ENCODE results near the gene CNTNAP2. TPM values are rescaled to one million over a fixed set of nuclear protein-coding genes. Genes with fewer than 3 reads are reported as not detected.

Gene CNTNAP2
- polyA plus RNA-seq, 1 experiment = not detected

DNA sequence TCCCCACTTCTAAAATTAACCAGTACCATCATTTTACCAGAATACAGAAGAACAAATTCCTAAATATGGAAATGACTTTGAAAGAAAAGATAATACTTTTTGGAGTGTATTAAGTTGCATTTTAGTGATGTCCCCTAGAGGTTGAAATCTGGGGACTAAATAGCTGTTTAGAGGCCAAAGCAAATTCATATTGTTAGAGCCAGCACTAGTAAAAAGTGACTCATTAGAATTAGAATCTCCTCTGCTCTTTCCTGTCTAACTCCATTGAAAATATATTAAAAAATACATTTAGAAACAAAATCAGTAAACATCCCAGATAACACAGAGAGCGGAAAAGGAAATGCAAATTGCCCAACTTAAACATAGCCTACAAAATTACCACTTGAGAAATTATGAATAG lies 1284.3 kb downstream of the CNTNAP2 start:
- TF ChIP-seq, protein P1, sequence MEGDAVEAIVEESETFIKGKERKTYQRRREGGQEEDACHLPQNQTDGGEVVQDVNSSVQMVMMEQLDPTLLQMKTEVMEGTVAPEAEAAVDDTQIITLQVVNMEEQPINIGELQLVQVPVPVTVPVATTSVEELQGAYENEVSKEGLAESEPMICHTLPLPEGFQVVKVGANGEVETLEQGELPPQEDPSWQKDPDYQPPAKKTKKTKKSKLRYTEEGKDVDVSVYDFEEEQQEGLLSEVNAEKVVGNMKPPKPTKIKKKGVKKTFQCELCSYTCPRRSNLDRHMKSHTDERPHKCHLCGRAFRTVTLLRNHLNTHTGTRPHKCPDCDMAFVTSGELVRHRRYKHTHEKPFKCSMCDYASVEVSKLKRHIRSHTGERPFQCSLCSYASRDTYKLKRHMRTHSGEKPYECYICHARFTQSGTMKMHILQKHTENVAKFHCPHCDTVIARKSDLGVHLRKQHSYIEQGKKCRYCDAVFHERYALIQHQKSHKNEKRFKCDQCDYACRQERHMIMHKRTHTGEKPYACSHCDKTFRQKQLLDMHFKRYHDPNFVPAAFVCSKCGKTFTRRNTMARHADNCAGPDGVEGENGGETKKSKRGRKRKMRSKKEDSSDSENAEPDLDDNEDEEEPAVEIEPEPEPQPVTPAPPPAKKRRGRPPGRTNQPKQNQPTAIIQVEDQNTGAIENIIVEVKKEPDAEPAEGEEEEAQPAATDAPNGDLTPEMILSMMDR (IDR thresholded peaks at IDR 0.05; ENCODE audit: insufficient read depth, low read depth, low read length) = no peak
- no peak overlapping the region for H3K4me3 ChIP-seq (ENCODE audit: low read depth, low read length)
- no peak for DNase-seq (ENCODE audit: low read depth)
- POLR2A ChIA-PET = no interaction called here
- no peaks in the 10 kb centered on the region for H3K27me3 ChIP-seq (ENCODE audit: control insufficient read depth, insufficient read depth, low read length)
- CTCF ChIA-PET = no interaction called here
- H3K36me3 ChIP-seq (ENCODE audit: control insufficient read depth, insufficient read depth, low read length) = no peaks in the 10 kb centered on the region

DNA sequence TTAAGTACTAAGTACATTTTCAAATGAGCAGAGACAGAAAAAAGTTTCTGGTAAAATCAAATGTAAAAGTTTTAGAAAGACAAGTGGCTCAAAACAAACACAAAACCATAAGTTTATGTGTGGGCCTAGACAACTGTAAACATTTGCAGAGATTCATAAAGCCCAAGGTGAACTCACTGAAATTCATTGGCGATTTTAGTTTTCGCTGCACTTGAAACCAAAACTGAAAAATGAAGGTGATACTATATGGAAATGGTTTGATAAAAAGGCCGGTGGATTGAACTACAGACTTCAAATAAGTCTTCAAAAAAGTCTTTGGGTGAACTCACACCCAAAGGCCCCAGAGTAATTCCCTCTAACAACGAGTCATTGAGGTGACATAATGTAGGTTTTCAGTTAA lies 1289.0 kb downstream of the CNTNAP2 start:
- ChIA-PET CTCF (no interaction called here), POLR2A (no interaction called here)
- Histone ChIP-seq H3K4me3 (ENCODE audit: low read depth, low read length) (no peak overlapping the region), H3K27me3 (ENCODE audit: control insufficient read depth, insufficient read depth, low read length) (no peaks in the 10 kb centered on the region), H3K36me3 (ENCODE audit: control insufficient read depth, insufficient read depth, low read length) (no peaks in the 10 kb centered on the region)
- TF ChIP-seq, protein P1 (IDR thresholded peaks at IDR 0.05; ENCODE audit: insufficient read depth, low read depth, low read length) = no peak
- DNase-seq (ENCODE audit: low read depth) = no peak

DNA sequence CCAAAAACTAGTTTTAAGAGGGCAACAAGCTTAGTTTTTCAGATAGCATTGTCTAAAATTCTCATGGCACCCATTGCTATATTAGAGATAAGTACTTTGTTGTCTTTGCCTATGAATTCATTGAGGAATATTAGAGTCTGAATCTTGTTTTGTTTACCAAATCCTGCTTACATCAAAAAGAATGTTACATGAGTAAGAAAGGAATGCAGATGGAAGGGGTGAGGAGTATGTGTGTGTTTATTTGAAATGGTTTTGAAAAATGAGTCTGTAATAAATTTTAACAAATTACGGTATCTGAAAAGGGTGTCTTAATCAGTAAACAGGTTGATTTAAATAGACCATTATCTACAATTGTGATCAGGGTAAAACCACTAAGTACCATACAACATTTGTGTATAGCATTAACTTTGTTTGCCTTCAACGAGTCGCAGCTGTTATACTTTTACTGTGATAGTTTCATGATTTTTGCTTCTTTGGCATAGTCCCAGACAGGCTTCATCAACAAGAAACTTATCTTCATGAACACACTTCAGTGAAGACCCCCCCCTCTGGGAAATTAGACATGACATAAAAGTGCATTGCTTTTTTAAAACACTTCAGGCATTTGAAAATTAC lies 1290.0 kb downstream of the CNTNAP2 start:
- CTCF ChIA-PET = no interaction called here
- Histone ChIP-seq H3K4me3 (ENCODE audit: low read depth, low read length) (no peak overlapping the region), H3K27me3 (ENCODE audit: control insufficient read depth, insufficient read depth, low read length) (no peaks in the 10 kb centered on the region), H3K36me3 (ENCODE audit: control insufficient read depth, insufficient read depth, low read length) (no peaks in the 10 kb centered on the region)
- POLR2A ChIA-PET = no interaction called here
- DNase-seq (ENCODE audit: low read depth) = no peak
- TF ChIP-seq, protein P1 (IDR thresholded peaks at IDR 0.05; ENCODE audit: insufficient read depth, low read depth, low read length) = no peak

DNA sequence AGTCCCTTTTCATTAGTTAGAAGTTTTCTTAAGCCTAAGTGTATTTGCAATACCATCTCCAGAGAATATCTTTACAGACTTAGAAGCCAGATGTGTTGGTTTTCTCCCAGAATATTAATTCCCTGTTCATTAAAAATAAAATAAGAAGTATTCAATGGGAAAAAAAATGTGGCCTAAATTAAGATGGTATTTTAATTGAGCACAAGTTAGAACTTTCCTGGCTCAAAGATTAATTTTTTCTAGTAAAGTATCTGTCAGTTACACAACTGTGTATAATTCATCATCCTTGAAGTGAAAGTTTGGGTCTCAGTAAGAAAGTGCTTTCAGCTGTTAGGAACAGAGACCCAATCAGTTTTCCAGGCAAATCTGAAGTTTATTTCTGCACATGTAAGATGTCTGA lies 1294.5 kb downstream of the CNTNAP2 start:
- DNase-seq (ENCODE audit: low read depth) = no peak
- CTCF ChIA-PET = no interaction called here
- POLR2A ChIA-PET = no interaction called here

DNA sequence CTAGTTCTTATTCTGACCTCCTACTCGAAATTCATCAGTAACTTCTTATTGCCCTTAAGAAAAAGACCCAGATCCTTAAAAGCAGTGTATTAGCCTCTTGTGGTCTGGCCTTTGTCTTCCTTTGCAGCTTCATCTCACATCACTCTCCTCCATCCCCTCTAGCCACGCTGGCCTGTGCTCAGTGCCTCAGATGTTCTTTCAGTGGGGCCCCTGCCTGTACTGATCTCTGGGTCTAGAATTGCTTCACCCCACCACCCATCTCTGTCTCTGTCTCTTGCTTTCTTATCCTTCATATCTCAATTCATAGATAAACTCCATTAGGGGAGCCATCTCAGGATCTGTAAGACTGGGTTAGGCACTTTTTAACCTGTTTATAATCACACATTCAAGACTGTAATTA lies 1295.5 kb downstream of the CNTNAP2 start:
- POLR2A ChIA-PET = no interaction called here
- TF ChIP-seq, protein P1 (IDR thresholded peaks at IDR 0.05; ENCODE audit: insufficient read depth, low read depth, low read length) = no peak
- CTCF ChIA-PET = no interaction called here
- Histone ChIP-seq H3K36me3 (ENCODE audit: control insufficient read depth, insufficient read depth, low read length) (no peaks in the 10 kb centered on the region), H3K4me3 (ENCODE audit: low read depth, low read length) (no peak overlapping the region), H3K27me3 (ENCODE audit: control insufficient read depth, insufficient read depth, low read length) (no peaks in the 10 kb centered on the region)
- DNase-seq (ENCODE audit: low read depth) = no peak

More for the DNA sequence above, 1294.5 kb downstream of the CNTNAP2 start:
- TF ChIP-seq, protein P1 (IDR thresholded peaks at IDR 0.05; ENCODE audit: insufficient read depth, low read depth, low read length) = no peak
- Histone ChIP-seq H3K36me3 (ENCODE audit: control insufficient read depth, insufficient read depth, low read length) (no peaks in the 10 kb centered on the region), H3K4me3 (ENCODE audit: low read depth, low read length) (no peak overlapping the region), H3K27me3 (ENCODE audit: control insufficient read depth, insufficient read depth, low read length) (no peaks in the 10 kb centered on the region)

All from BJ (cell line).